Hippocampal formation (tissue), 2 donors: Measurements from ENCODE around the gene CCND3.

ENCODE experiments used
- DNase-seq, 2 donors: peaks; one replicate each; lab custom pipeline; 2025; lab: John Stamatoyannopoulos, UW

Gene CCND3

GRCh38 chr6:41921712-41921998 lies 20.0 kb downstream of the CCND3 start:
- DNase-seq: no peak

- peak; percentile 91 to 96 for DNase-seq
Measured at GRCh38 chr6:41920921-41921711, 20.5 kb downstream of the CCND3 start, which contains the start of the genes BYSL and MED20. BYSL (plus strand) TSS chr6:41921499; CDS start chr6:41921563, 64 bp downstream. MED20 (minus strand) TSS chr6:41921139; CDS start chr6:41921018, 121 bp downstream.

- no peak for DNase-seq
Measured at GRCh38 chr6:41917528-41917927, 24.1 kb downstream of the CCND3 start.

GRCh38 chr6:41914869-41915530 lies 26.6 kb downstream of the CCND3 start:
- DNase-seq: no peak

- DNase-seq: no peak
Measured at GRCh38 chr6:41914343-41914742, 27.3 kb downstream of the CCND3 start.

- DNase-seq: no peak
Measured at GRCh38 chr6:41909727-41910126, 31.9 kb downstream of the CCND3 start.

GRCh38 chr6:41901882-41902519 lies 39.6 kb downstream of the CCND3 start:
- no peak for DNase-seq

- no peak for DNase-seq
Measured at GRCh38 chr6:41900861-41901260, 40.7 kb downstream of the CCND3 start.

- DNase-seq: no peak
Measured at GRCh38 chr6:41896281-41896680, 45.3 kb downstream of the CCND3 start.

GRCh38 chr6:41895300-41896233 lies 46.0 kb downstream of the CCND3 start, which contains the start of gene USP49:
USP49 (minus strand) TSS chr6:41895375; CDS start chr6:41806983, 88,392 bp downstream.
- DNase-seq: peak; percentile 79 to 82

- no peak for DNase-seq
Measured at GRCh38 chr6:41894366-41895299, 47.0 kb downstream of the CCND3 start.

GRCh38 chr6:41892921-41893564 lies 48.6 kb downstream of the CCND3 start:
- no peak for DNase-seq

GRCh38 chr6:41887331-41887751 lies 54.3 kb downstream of the CCND3 start:
- no peak for DNase-seq

- no peak for DNase-seq
Measured at GRCh38 chr6:41885930-41886329, 55.7 kb downstream of the CCND3 start.

- DNase-seq: no peak
Measured at GRCh38 chr6:41884957-41885356, 56.7 kb downstream of the CCND3 start.
